ENCODE data around the gene AUTS2. TPM values are rescaled to one million over a fixed set of nuclear protein-coding genes. Genes with fewer than 3 reads are reported as not detected.
"Not testable (repeated sequence)": the region's sequence is repeated elsewhere in the genome, so short reads cannot be mapped to it uniquely, and the experiment has no call there.

The AUTS2 gene
- total RNA-seq, 1 experiment from 2014 or later, result 30.1 TPM

- Histone ChIP-seq H3K36me3 (no peaks in the 10 kb centered on the region), H3K9me3 (replicated peaks) (no peaks in the 10 kb centered on the region), H3K27ac (peak overlapping the region; percentile 80), H3K27me3 (no peaks in the 10 kb centered on the region), H3K4me3 (peak overlapping the region; percentile 48), H3K4me1 (peaks cover 15% of the 10 kb centered on the region; the same call in 1 of the 2 replicates)
- DNase-seq, result peak; percentile 63 to 77
Observed at GRCh38 chr7:70582927-70583895, 984.9 kb downstream of the AUTS2 start.

GRCh38 chr7:70583965-70584883 lies 985.9 kb downstream of the AUTS2 start:
- peak; percentile 86 to 89 for DNase-seq
- Histone ChIP-seq H3K4me1 (peaks cover 15% of the 10 kb centered on the region; the same call in 1 of the 2 replicates), H3K36me3 (no peaks in the 10 kb centered on the region), H3K9me3 (replicated peaks) (no peaks in the 10 kb centered on the region), H3K27me3 (no peaks in the 10 kb centered on the region), H3K27ac (peak overlapping the region; percentile 80), H3K4me3 (peak overlapping the region; percentile 48)

- peaks cover 15% of the 10 kb centered on the region; the same call in 1 of the 2 replicates for H3K4me1 ChIP-seq
- no peaks in the 10 kb centered on the region for H3K9me3 ChIP-seq (replicated peaks)
- no peaks in the 10 kb centered on the region for H3K36me3 ChIP-seq
- no peaks in the 10 kb centered on the region for H3K27me3 ChIP-seq
- H3K4me3 ChIP-seq, result no peak overlapping the region
- peak; percentile 36 to 43 for DNase-seq
- H3K27ac ChIP-seq, result peak overlapping the region; percentile 80; the same call in 1 of the 2 replicates
Observed at GRCh38 chr7:70585071-70585470, 986.8 kb downstream of the AUTS2 start.

GRCh38 chr7:70586822-70587221 lies 988.5 kb downstream of the AUTS2 start:
- Histone ChIP-seq H3K4me1 (peaks cover 15% of the 10 kb centered on the region; the same call in 1 of the 2 replicates), H3K9me3 (replicated peaks) (no peaks in the 10 kb centered on the region), H3K27me3 (no peaks in the 10 kb centered on the region), H3K36me3 (no peaks in the 10 kb centered on the region), H3K4me3 (no peak overlapping the region), H3K27ac (no peak overlapping the region)
- DNase-seq, result no peak

GRCh38 chr7:70587739-70588138 lies 989.5 kb downstream of the AUTS2 start:
- DNase-seq, result no peak
- Histone ChIP-seq H3K27me3 (no peaks in the 10 kb centered on the region), H3K36me3 (no peaks in the 10 kb centered on the region), H3K4me1 (peaks cover 8% of the 10 kb centered on the region; the same call in 1 of the 2 replicates), H3K4me3 (no peak overlapping the region), H3K9me3 (replicated peaks) (no peaks in the 10 kb centered on the region), H3K27ac (no peak overlapping the region)

GRCh38 chr7:70588191-70588921 lies 990.1 kb downstream of the AUTS2 start:
- Histone ChIP-seq H3K4me1 (peaks cover 8% of the 10 kb centered on the region; the same call in 1 of the 2 replicates), H3K27me3 (no peaks in the 10 kb centered on the region), H3K27ac (no peak overlapping the region), H3K36me3 (no peaks in the 10 kb centered on the region), H3K9me3 (replicated peaks) (no peaks in the 10 kb centered on the region), H3K4me3 (no peak overlapping the region)
- DNase-seq, result no peak

GRCh38 chr7:70589010-70589409 lies 990.7 kb downstream of the AUTS2 start:
- Histone ChIP-seq H3K9me3 (replicated peaks) (no peaks in the 10 kb centered on the region), H3K36me3 (no peaks in the 10 kb centered on the region), H3K4me1 (peaks cover 8% of the 10 kb centered on the region; the same call in 1 of the 2 replicates), H3K4me3 (no peak overlapping the region), H3K27ac (no peak overlapping the region), H3K27me3 (no peaks in the 10 kb centered on the region)
- DNase-seq, result no peak

GRCh38 chr7:70589590-70589989 lies 991.3 kb downstream of the AUTS2 start:
- no peaks in the 10 kb centered on the region for H3K9me3 ChIP-seq (replicated peaks)
- H3K27me3 ChIP-seq, result no peaks in the 10 kb centered on the region
- no peak overlapping the region for H3K4me3 ChIP-seq
- no peak overlapping the region for H3K27ac ChIP-seq
- H3K4me1 ChIP-seq, result peaks cover 8% of the 10 kb centered on the region; the same call in 1 of the 2 replicates
- no peak for DNase-seq
- H3K36me3 ChIP-seq, result no peaks in the 10 kb centered on the region

GRCh38 chr7:70590126-70590854 lies 992.0 kb downstream of the AUTS2 start:
- Histone ChIP-seq H3K36me3 (no peaks in the 10 kb centered on the region), H3K4me1 (peaks cover 3% of the 10 kb centered on the region; the same call in 1 of the 2 replicates), H3K27me3 (no peaks in the 10 kb centered on the region), H3K9me3 (replicated peaks) (no peaks in the 10 kb centered on the region), H3K27ac (no peak overlapping the region), H3K4me3 (no peak overlapping the region)
- no peak for DNase-seq

GRCh38 chr7:70591643-70592042 lies 993.4 kb downstream of the AUTS2 start:
- H3K4me1 ChIP-seq, result peaks cover 3% of the 10 kb centered on the region; the same call in 1 of the 2 replicates
- no peaks in the 10 kb centered on the region for H3K36me3 ChIP-seq
- H3K27ac ChIP-seq, result no peak overlapping the region
- no peaks in the 10 kb centered on the region for H3K9me3 ChIP-seq (replicated peaks)
- no peak overlapping the region for H3K4me3 ChIP-seq
- DNase-seq, result no peak
- no peaks in the 10 kb centered on the region for H3K27me3 ChIP-seq

- no peak overlapping the region for H3K4me3 ChIP-seq
- H3K36me3 ChIP-seq, result no peaks in the 10 kb centered on the region
- peaks cover 1% of the 10 kb centered on the region; the same call in 1 of the 2 replicates for H3K4me1 ChIP-seq
- H3K9me3 ChIP-seq (replicated peaks), result no peaks in the 10 kb centered on the region
- no peak for DNase-seq
- H3K27ac ChIP-seq, result no peak overlapping the region
- no peaks in the 10 kb centered on the region for H3K27me3 ChIP-seq
Observed at GRCh38 chr7:70592171-70592570, 993.9 kb downstream of the AUTS2 start.

GRCh38 chr7:70594170-70594569 lies 995.9 kb downstream of the AUTS2 start:
- H3K4me3 ChIP-seq, result no peak overlapping the region
- H3K4me1 ChIP-seq, result no peaks in the 10 kb centered on the region
- no peak overlapping the region for H3K27ac ChIP-seq
- no peaks in the 10 kb centered on the region for H3K36me3 ChIP-seq
- no peaks in the 10 kb centered on the region for H3K27me3 ChIP-seq
- H3K9me3 ChIP-seq (replicated peaks), result no peaks in the 10 kb centered on the region
- DNase-seq, result no peak

- DNase-seq; H3K27ac ChIP-seq; H3K27me3 ChIP-seq; H3K4me3 ChIP-seq; H3K9me3 ChIP-seq (replicated peaks); H3K4me1 ChIP-seq; H3K36me3 ChIP-seq: not testable (repeated sequence)
Observed at GRCh38 chr7:70594885-70595284, 996.6 kb downstream of the AUTS2 start.

Data from SJCRH30 (cell line).